Ectodermal cell (in vitro differentiated cells): ENCODE data around the gene ACTL10.
A peak's percentile ranks its signal among the peaks of the same experiment; 100 is the strongest.

ENCODE experiments used
- H3K27ac ChIP-seq: 2 replicates; pipeline ENCODE4 v1.7.0; 2013; ENCODE audit warnings: mild to moderate bottlenecking, low read depth, low read length; ENCODE audit not compliant: insufficient read depth, poor library complexity, severe bottlenecking
- H3K27me3 ChIP-seq: 2 replicates; pipeline ENCODE4 v1.7.0; 2013; ENCODE audit warnings: mild to moderate bottlenecking, low read length; ENCODE audit not compliant: insufficient read depth, control insufficient read depth, poor library complexity, severe bottlenecking
- H3K36me3 ChIP-seq: one replicate; pipeline ENCODE4 v1.7.0; 2013; ENCODE audit warnings: low read length; ENCODE audit not compliant: control insufficient read depth, insufficient read depth
- H3K4me1 ChIP-seq: one replicate; pipeline ENCODE4 v1.7.0; 2013; ENCODE audit warnings: low read length; ENCODE audit not compliant: control insufficient read depth, insufficient read depth
- H3K4me3 ChIP-seq: 2 replicates; pipeline ENCODE4 v1.7.0; 2013; ENCODE audit warnings: low read depth, low read length, control low read depth; ENCODE audit not compliant: insufficient read depth
- H3K9me3 ChIP-seq: 2 replicates; pipeline ENCODE4 v1.7.0; 2013; ENCODE audit warnings: mild to moderate bottlenecking, low read length, moderate library complexity; ENCODE audit not compliant: control insufficient read depth
- WGBS, 2 experiments: methylation state at CpG; one replicate each; pipeline ENCODE4 v1.1.7; 2013; ENCODE audit warnings: missing lambda C conversion rate in 2 of 2; 5-methylcytosine and 5-hydroxymethylcytosine counted together

The ACTL10 gene

DNA sequence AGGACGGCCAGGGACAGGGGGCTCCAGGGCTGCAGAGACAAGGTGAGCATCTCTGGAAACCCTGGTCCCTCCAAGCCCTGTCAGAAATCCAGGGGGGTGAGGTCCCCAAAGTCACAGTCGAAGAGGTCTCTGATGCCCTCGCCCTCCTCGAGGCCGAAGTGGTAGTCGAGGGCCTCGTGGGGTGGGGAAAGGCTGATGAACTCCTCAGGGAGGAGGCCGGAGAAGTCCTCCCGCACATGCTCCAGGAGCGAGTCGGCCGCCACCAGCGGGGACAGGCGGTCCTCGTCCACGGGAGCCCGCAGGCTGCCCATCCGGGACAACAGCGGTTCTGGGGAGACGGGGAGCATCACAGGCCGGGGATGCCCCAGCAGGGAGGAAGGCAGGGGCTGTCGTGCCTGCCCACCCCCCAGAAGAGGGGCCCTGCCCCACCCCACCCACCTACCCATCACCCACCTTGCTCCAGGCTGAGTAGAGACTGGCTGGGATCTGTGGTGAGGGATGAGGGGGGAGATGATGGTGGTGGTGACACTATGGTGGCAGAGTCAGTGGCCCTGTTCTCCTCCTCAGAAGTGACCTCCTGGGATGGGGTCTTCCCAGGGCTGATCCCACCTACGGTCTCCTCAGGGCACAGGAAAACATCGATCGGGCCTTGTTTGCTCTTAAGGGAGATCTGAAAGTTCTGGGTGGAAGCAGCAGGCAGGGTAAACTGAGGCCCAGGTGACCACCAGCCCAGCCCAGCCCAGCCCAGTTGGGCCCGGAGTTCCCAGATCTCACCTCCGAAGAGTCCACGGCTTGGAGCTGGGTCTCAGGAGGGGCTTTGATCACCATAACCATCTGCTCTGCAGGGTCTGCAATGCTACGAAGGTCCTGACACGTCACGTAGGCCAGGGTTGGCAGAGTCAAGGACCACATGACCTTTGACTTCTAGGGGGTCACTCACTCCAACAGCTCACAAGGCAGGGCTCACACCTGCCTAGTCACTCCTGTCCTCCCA, 10.2 kb downstream of the ACTL10 start:
- Histone ChIP-seq H3K4me3 (no peak overlapping the region), H3K27me3 (no peaks in the 10 kb centered on the region), H3K36me3 (peaks cover 16% of the 10 kb centered on the region), H3K27ac (no peak overlapping the region), H3K4me1 (peaks cover 26% of the 10 kb centered on the region), H3K9me3 (no peaks in the 10 kb centered on the region)
- 95 to 96% methylated on average over 30 of the region's 31 CpGs for WGBS, 2 experiments

- H3K27ac ChIP-seq = no peak overlapping the region
- no peak overlapping the region for H3K4me3 ChIP-seq
- H3K36me3 ChIP-seq = peaks cover 16% of the 10 kb centered on the region
- peaks cover 21% of the 10 kb centered on the region for H3K4me1 ChIP-seq
- H3K27me3 ChIP-seq = no peaks in the 10 kb centered on the region
- no peaks in the 10 kb centered on the region for H3K9me3 ChIP-seq
- WGBS, 2 experiments = 92% methylated on average over 15 of the region's 15 CpGs
Measured at GRCh38 chr20:33677991-33678702, 11.4 kb downstream of the ACTL10 start.

GRCh38 chr20:33679758-33680485, 13.2 kb downstream of the ACTL10 start:
- Histone ChIP-seq H3K4me1 (peaks cover 17% of the 10 kb centered on the region), H3K27me3 (no peaks in the 10 kb centered on the region), H3K36me3 (peaks cover 16% of the 10 kb centered on the region), H3K4me3 (no peak overlapping the region), H3K27ac (no peak overlapping the region), H3K9me3 (no peaks in the 10 kb centered on the region)
- 93 to 95% methylated on average over 20 of the region's 20 CpGs for WGBS, 2 experiments

DNA sequence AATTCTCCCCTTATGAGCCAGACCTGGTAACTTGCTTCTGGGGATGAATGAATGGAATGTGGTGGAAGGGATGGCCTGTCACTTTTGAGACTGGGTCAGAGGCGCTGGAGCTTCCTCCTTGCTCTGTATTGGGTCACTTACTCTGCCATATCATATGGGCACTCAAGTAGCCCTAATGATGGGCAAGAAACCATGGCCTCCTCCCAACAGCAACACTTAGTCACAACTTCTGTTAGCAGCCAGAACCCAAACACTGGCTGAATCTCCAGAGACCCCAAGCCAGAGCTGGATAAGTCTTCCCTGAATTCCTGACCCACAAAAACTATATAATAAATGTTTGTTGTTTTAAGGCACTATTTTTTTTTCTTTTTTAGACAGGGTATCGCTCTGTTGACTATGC, 13.9 kb downstream of the ACTL10 start:
- 87 to 94% methylated on average over 2 of the region's 2 CpGs for WGBS, 2 experiments
- Histone ChIP-seq H3K4me1 (peaks cover 13% of the 10 kb centered on the region), H3K9me3 (no peaks in the 10 kb centered on the region), H3K36me3 (peaks cover 16% of the 10 kb centered on the region), H3K27me3 (no peaks in the 10 kb centered on the region), H3K27ac (no peak overlapping the region), H3K4me3 (no peak overlapping the region)

DNA sequence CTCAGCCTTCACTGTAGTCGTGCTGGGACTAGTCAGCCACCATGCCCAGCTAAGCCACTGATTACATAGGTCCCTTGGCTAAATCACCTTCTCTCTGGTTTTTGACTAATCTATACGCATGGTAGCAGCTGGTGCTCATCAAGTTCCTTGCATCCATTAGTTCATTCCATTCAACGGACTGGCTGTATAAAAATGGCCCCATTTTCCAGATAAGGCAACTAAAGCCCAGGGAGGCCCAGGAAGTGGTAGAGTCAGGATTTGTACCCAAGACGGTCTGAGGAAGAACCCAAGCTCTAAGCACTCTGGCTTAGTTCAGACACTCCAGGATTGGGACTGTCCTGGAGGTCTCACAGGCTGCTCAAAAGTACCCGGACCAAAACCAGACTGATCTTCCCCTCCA, 14.5 kb downstream of the ACTL10 start:
- Histone ChIP-seq H3K36me3 (peaks cover 16% of the 10 kb centered on the region), H3K27me3 (no peaks in the 10 kb centered on the region), H3K27ac (no peak overlapping the region), H3K4me3 (no peak overlapping the region), H3K9me3 (no peaks in the 10 kb centered on the region), H3K4me1 (peaks cover 10% of the 10 kb centered on the region)
- WGBS, 2 experiments = 94 to 95% methylated on average over 5 of the region's 5 CpGs

- Histone ChIP-seq H3K4me3 (no peak overlapping the region), H3K36me3 (peaks cover 16% of the 10 kb centered on the region), H3K27ac (no peak overlapping the region), H3K4me1 (peaks cover 10% of the 10 kb centered on the region), H3K9me3 (no peaks in the 10 kb centered on the region), H3K27me3 (no peaks in the 10 kb centered on the region)
- WGBS, 2 experiments = 91 to 92% methylated on average over 9 of the region's 9 CpGs
Measured at GRCh38 chr20:33681728-33682353, 15.1 kb downstream of the ACTL10 start.

DNA sequence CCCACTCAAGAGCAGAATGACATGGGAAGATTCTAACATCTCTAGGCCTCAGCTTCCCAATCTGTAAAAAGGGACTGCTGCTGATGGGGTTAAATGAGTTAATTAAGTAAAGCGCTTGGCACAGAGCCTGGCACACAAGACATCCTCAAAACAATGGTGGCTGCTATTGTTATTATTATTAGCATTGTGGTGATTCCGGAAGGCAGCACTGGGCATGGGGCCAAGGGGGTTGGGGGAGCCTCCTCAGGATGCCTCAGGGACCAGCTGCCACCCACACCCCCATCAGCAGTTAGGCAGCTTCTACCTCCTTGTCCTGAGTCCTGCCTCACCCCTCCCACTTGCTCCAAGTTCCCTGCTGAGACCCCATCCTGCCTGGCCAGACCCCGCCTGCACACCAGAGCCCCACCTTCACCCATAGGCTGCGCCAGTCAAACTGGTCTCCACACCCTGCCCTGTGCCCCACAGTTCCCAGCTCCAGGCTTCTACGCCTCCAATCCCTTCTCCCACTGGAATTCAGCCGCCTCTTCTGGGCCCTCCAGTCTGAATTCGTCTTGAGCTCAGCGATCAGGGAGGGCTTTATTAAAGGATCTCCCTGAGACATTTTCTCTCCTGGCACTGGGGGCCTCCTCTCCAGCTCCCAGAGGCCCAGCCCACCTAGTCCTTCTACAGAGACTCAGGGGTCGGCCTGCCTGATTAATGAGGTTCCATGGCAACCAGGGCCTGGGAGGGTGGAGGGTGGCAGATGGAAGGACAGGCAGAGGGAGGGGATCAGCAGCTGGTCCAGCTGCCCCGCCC, 18.0 kb downstream of the ACTL10 start:
- H3K36me3 ChIP-seq = peaks cover 4% of the 10 kb centered on the region
- peak overlapping the region; percentile 66 for H3K4me3 ChIP-seq
- WGBS, 2 experiments = 28% methylated on average over 10 of the region's 10 CpGs
- H3K27me3 ChIP-seq = no peaks in the 10 kb centered on the region
- H3K4me1 ChIP-seq = peaks cover 10% of the 10 kb centered on the region
- no peaks in the 10 kb centered on the region for H3K9me3 ChIP-seq
- peak overlapping the region; percentile 87 for H3K27ac ChIP-seq

- WGBS, 2 experiments = 1 to 2% methylated on average over 53 of the region's 53 CpGs
- H3K4me1 ChIP-seq = peaks cover 10% of the 10 kb centered on the region
- H3K9me3 ChIP-seq = no peaks in the 10 kb centered on the region
- H3K27me3 ChIP-seq = no peaks in the 10 kb centered on the region
- peak overlapping the region; percentile 87 for H3K27ac ChIP-seq
- peak overlapping the region; percentile 66 for H3K4me3 ChIP-seq
- H3K36me3 ChIP-seq = peaks cover 2% of the 10 kb centered on the region
Measured at GRCh38 chr20:33685328-33686099, 18.8 kb downstream of the ACTL10 start.
